GM12872 (cell line): Measurements from ENCODE around the gene ENTPD3.

Experiments used
- TF ChIP-seq, protein P1 (sequence below): IDR thresholded peaks from 3 replicates; pipeline ENCODE4 v1.5.1; 2011; ENCODE audit warnings: low read depth, mild to moderate bottlenecking, low read length, moderate library complexity; ENCODE audit not compliant: insufficient read depth

The ENTPD3 gene

DNA sequence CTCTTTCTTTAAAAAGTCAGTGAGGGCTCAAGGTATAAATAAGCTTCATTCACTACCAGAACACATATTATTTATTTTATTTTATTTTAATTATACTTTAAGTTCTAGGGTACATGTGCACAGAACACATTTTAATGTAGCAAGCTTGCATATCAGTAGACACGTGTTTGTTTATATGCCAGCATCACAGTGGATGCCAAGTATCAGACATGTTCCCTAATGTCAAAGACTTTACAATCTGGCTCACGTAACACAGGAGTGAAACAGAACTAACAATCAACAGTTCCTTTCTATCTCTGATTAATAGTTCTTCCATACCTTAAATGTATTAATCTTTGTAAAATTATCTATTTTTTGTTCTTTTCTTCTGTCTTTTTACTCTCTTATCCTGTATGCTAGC is 23.3 kb upstream of the ENTPD3 start:
- TF ChIP-seq, protein P1, sequence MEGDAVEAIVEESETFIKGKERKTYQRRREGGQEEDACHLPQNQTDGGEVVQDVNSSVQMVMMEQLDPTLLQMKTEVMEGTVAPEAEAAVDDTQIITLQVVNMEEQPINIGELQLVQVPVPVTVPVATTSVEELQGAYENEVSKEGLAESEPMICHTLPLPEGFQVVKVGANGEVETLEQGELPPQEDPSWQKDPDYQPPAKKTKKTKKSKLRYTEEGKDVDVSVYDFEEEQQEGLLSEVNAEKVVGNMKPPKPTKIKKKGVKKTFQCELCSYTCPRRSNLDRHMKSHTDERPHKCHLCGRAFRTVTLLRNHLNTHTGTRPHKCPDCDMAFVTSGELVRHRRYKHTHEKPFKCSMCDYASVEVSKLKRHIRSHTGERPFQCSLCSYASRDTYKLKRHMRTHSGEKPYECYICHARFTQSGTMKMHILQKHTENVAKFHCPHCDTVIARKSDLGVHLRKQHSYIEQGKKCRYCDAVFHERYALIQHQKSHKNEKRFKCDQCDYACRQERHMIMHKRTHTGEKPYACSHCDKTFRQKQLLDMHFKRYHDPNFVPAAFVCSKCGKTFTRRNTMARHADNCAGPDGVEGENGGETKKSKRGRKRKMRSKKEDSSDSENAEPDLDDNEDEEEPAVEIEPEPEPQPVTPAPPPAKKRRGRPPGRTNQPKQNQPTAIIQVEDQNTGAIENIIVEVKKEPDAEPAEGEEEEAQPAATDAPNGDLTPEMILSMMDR, result no peak

- TF ChIP-seq, protein P1, result no peak
Measured at GRCh38 chr3:40366203-40367162, 20.5 kb upstream of the ENTPD3 start.

GRCh38 chr3:40369716-40370115 is 17.3 kb upstream of the ENTPD3 start:
- TF ChIP-seq, protein P1, result no peak

DNA sequence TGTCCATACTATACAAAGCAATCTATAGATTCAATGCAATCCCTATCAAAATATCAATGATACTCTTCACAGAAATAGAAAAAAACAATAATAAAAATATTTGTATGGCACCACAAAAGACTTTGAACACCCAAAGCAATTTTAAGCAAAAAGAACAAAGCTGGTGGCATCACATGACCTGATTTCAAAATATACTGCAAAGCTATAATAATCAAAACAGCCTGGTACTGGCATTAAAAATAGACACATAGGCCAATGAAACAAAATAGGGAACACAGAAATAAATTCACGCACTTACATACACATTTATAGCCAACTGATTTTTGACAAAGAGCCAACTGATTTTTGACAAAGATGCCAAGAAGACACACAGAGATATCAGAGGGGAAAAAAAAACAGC is 9.2 kb upstream of the ENTPD3 start:
- TF ChIP-seq, protein P1, result no peak

DNA sequence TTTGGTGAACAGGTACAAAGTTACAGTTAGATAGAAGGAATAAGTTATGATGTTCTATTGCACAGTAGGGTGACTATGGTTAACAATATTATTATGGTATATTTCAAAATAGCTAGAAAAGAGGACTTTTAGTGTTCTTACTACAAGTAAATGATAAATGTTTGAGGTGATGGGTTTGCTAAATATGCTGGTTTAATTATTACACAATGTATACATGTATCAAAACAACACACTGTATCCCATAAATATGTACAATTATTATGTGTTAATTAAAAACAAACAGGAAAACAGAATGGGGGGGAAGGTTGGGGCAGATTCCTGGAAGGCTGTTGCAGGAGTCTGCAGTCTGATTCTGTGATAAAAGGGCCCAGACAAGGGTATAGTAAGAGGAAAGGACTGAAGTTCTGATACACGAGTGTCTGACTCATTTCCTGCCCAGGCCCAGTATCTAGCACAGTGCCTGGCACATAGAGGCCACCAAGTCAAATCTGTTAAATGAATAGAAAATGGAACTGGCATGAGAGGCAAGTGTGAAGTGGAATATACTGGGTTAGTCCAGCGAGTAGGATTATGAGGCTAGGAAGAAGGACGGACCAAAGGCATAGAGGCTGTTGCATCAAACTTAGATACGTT is 7.2 kb upstream of the ENTPD3 start:
- TF ChIP-seq, protein P1, result no peak

DNA sequence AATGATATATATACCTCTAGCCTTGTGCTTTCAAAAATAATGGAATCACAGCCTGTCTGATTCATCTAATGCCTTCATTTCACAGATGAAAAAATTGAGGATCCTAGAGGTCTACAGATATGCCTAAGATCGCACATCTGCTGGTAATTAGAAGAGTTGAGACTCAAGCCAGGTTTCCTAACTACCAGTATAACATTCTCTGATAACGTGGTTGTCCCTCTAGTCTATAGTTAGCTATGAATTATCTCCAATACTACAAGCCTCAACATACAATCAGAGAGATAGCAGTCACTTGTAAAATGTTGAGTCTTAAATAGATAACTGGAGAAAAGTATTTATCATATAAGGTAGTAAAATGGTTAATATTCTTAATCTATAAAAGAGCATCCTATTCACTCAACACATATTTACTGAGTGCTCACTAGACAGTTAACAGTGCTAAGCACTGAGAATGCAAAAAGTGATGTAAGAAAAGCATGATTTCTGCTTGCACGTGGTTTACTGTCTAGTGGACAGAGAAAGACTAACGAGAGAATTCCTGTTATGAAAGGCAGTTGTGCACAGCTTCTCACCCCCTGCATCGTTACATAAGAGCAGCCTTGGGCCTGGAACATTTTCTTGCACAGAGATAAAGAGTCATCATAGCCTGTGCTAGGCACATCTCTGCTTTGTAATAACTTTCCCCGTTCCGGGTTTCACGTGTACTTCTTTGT is 4.9 kb upstream of the ENTPD3 start:
- TF ChIP-seq, protein P1, result no peak

- TF ChIP-seq, protein P1, result no peak
Measured at GRCh38 chr3:40382617-40382979, 4.4 kb upstream of the ENTPD3 start.
